H9 (cell line): ENCODE results near the gene ATP2A1. TPM values are rescaled to one million over a fixed set of nuclear protein-coding genes. Genes with fewer than 3 reads are reported as not detected.

Experiments used
- DNase-seq: peaks from one replicate; pipeline ENCODE4 v3.0.0-alpha.2; 2017
- H2AFZ ChIP-seq: one replicate; pipeline ENCODE4 v1.6.1; 2013; ENCODE audit warnings: mild to moderate bottlenecking, low read length, control low read depth, moderate library complexity
- H2AK5ac ChIP-seq: 2 replicates; pipeline ENCODE4 v1.6.1; 2013; ENCODE audit warnings: low read length, control low read depth, mixed read lengths; ENCODE audit not compliant: insufficient read length
- H2BK120ac ChIP-seq: one replicate; pipeline ENCODE4 v1.6.1; 2013; ENCODE audit warnings: low read depth, mild to moderate bottlenecking, low read length, control low read depth, inconsistent platforms; ENCODE audit not compliant: poor library complexity, severe bottlenecking
- H2BK12ac ChIP-seq: 2 replicates; pipeline ENCODE4 v1.6.1; 2013; ENCODE audit warnings: low read length, control low read depth, mixed read lengths, low read depth; ENCODE audit not compliant: insufficient read length
- H2BK15ac ChIP-seq: 2 replicates; pipeline ENCODE4 v1.6.1; 2013; ENCODE audit warnings: low read depth, low read length, control low read depth
- H2BK20ac ChIP-seq: one replicate; pipeline ENCODE4 v1.6.1; 2013; ENCODE audit warnings: low read depth, mild to moderate bottlenecking, low read length, control low read depth, inconsistent platforms; ENCODE audit not compliant: poor library complexity, severe bottlenecking
- H2BK5ac ChIP-seq: 2 replicates; pipeline ENCODE4 v1.6.1; 2013; ENCODE audit warnings: low read length, control low read depth, mixed read lengths; ENCODE audit not compliant: insufficient read length
- H3K14ac ChIP-seq: 2 replicates; pipeline ENCODE4 v1.6.1; 2013; ENCODE audit warnings: low read length, control low read depth; ENCODE audit not compliant: insufficient read depth
- H3K18ac ChIP-seq: 2 replicates; pipeline ENCODE4 v1.6.1; 2013; ENCODE audit warnings: low read depth, mild to moderate bottlenecking, mixed read lengths, low read length, control low read depth; ENCODE audit not compliant: insufficient read length
- H3K23ac ChIP-seq: 2 replicates; pipeline ENCODE4 v1.6.1; 2013; ENCODE audit warnings: low read length, control low read depth, mixed read lengths, low read depth; ENCODE audit not compliant: insufficient read length
- H3K23me2 ChIP-seq: 2 replicates; pipeline ENCODE4 v1.6.1; 2013; ENCODE audit warnings: low read depth, mild to moderate bottlenecking, mixed read lengths, low read length, control low read depth; ENCODE audit not compliant: insufficient read length, poor library complexity, severe bottlenecking
- H3K27ac ChIP-seq: 2 replicates; pipeline ENCODE4 v1.5.1; 2013; ENCODE audit warnings: low read length, control low read depth, mixed read lengths, low read depth; ENCODE audit not compliant: insufficient read length
- H3K27me3 ChIP-seq: 2 replicates; pipeline ENCODE4 v1.6.1; 2013; ENCODE audit warnings: low read length, control low read depth, inconsistent platforms; ENCODE audit not compliant: insufficient read depth
- H3K4ac ChIP-seq: 2 replicates; pipeline ENCODE4 v1.6.1; 2013; ENCODE audit warnings: low read depth, mild to moderate bottlenecking, control low read depth, inconsistent platforms, low read length, moderate library complexity
- H3K4me1 ChIP-seq: 2 replicates; pipeline ENCODE4 v1.6.1; 2013; ENCODE audit warnings: low read length, control low read depth, inconsistent platforms; ENCODE audit not compliant: insufficient read depth
- H3K4me2 ChIP-seq: 2 replicates; pipeline ENCODE4 v1.6.1; 2013; ENCODE audit warnings: low read length, control low read depth, mixed read lengths; ENCODE audit not compliant: insufficient read length, insufficient read depth
- H3K56ac ChIP-seq: 2 replicates; pipeline ENCODE4 v1.6.1; 2013; ENCODE audit warnings: low read depth, mild to moderate bottlenecking, mixed read lengths, low read length, control low read depth; ENCODE audit not compliant: insufficient read length
- H3K79me1 ChIP-seq: 2 replicates; pipeline ENCODE4 v1.6.1; 2013; ENCODE audit warnings: low read depth, mild to moderate bottlenecking, moderate library complexity, low read length, control low read depth, inconsistent platforms; ENCODE audit not compliant: insufficient read depth, poor library complexity, severe bottlenecking
- H3K79me2 ChIP-seq: 2 replicates; pipeline ENCODE4 v1.6.1; 2013; ENCODE audit warnings: low read length, control low read depth, inconsistent platforms; ENCODE audit not compliant: insufficient read depth
- H3K9ac ChIP-seq: 2 replicates; pipeline ENCODE4 v1.6.1; 2013; ENCODE audit warnings: low read length, control low read depth, mixed read lengths; ENCODE audit not compliant: insufficient read length; ENCODE audit errors: extremely low read depth
- H3K9me3 ChIP-seq: one replicate; pipeline ENCODE4 v1.6.1; 2013; ENCODE audit warnings: low read depth, low read length, inconsistent platforms; ENCODE audit not compliant: control insufficient read depth
- H3T11ph ChIP-seq: one replicate; pipeline ENCODE4 v1.6.1; 2013; ENCODE audit warnings: mild to moderate bottlenecking, low read length, control low read depth, inconsistent platforms
- H4K20me1 ChIP-seq: one replicate; pipeline ENCODE4 v1.6.1; 2013; ENCODE audit not compliant: control insufficient read depth, insufficient read length, insufficient read depth
- H4K5ac ChIP-seq: 2 replicates; pipeline ENCODE4 v1.6.1; 2013; ENCODE audit warnings: low read depth, mild to moderate bottlenecking, mixed read lengths, low read length, control low read depth; ENCODE audit not compliant: insufficient read length
- H4K8ac ChIP-seq: replicated peaks from 2 replicates; pipeline ENCODE4 v1.6.1; 2013; ENCODE audit warnings: low read length, control low read depth, mixed read lengths, low read depth; ENCODE audit not compliant: insufficient read length
- H4K91ac ChIP-seq: 2 replicates; pipeline ENCODE4 v1.6.1; 2013; ENCODE audit warnings: low read depth, mild to moderate bottlenecking, moderate library complexity, mixed read lengths, low read length, control low read depth; ENCODE audit not compliant: insufficient read length
- H3K27ac Mint-ChIP-seq, 3 experiments: 2 replicates in 2 of 3; 3 replicates in 1 of 3; pipeline ENCODE4 v1.8.0; 2020 to 2021; ENCODE audit warnings: mixed read lengths in 3 of 3, mild to moderate bottlenecking in 1 of 3, moderate library complexity in 1 of 3
- H3K27me3 Mint-ChIP-seq: 2 replicates; pipeline ENCODE4 v1.8.0; 2021; ENCODE audit warnings: low read depth, mild to moderate bottlenecking, moderate library complexity, mixed read lengths
- H3K36me3 Mint-ChIP-seq, 3 experiments: 2 replicates in 2 of 3; 3 replicates in 1 of 3; pipeline ENCODE4 v1.8.0; 2020 to 2021; ENCODE audit warnings: low read depth in 3 of 3, mixed read lengths in 3 of 3; ENCODE audit not compliant: insufficient read depth in 1 of 3
- H3K4me1 Mint-ChIP-seq, 2 experiments: 2 replicates each; pipeline ENCODE4 v1.8.0; 2020; ENCODE audit warnings: mixed read lengths in 2 of 2
- H3K4me3 Mint-ChIP-seq, 2 experiments: 2 replicates in 1 of 2; 3 replicates in 1 of 2; pipeline ENCODE4 v1.8.0; 2020 to 2021; ENCODE audit warnings: mild to moderate bottlenecking in 2 of 2, mixed read lengths in 2 of 2, moderate library complexity in 1 of 2
- H3K9me3 Mint-ChIP-seq, 2 experiments: 2 replicates in 1 of 2; 3 replicates in 1 of 2; pipeline ENCODE4 v1.8.0; 2020; ENCODE audit warnings: mild to moderate bottlenecking in 2 of 2, mixed read lengths in 2 of 2, moderate library complexity in 1 of 2
- WGBS: extraction: QIAGEN DNeasy Blood & Tissue Kit; methylation state at CpG from one replicate; pipeline ENCODE4 v1.1.7; 2013; ENCODE audit warnings: missing lambda C conversion rate, low lambda C conversion rate, mixed read lengths; ENCODE audit not compliant: insufficient read length; ENCODE audit errors: extremely low coverage; 5-methylcytosine and 5-hydroxymethylcytosine counted together
- total RNA-seq: library from RNA; stranded (reverse); gene quantifications from 2 replicates; pipeline ENCODE4 v1.2.1, GENCODE V29; 2021
- TF ChIP-seq, protein P1 (sequence below): fragments of 200-600 bp; sonication (generic); conservative IDR thresholded peaks from 3 replicates; pipeline ENCODE4 v1.8.0; 2021; ENCODE audit warnings: antibody characterized with exemption, mild to moderate bottlenecking

ATP2A1 gene
- total RNA-seq, 1 experiment from 2014 or later = 4.6 TPM

DNA sequence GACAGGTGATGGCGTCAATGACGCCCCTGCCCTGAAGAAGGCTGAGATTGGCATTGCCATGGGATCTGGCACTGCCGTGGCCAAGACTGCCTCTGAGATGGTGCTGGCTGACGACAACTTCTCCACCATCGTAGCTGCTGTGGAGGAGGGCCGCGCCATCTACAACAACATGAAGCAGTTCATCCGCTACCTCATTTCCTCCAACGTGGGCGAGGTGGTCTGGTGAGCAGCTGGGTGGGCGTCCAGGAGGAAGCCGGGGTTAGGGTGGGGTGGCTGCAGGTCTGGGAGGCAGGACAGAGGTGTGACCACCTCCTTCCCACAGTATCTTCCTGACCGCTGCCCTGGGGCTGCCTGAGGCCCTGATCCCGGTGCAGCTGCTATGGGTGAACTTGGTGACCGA lies 23.6 kb downstream of the ATP2A1 start:
- Histone ChIP-seq H3K56ac (no peak overlapping the region), H3K9me3 (no peaks in the 10 kb centered on the region), H4K91ac (no peak overlapping the region), H3K27me3 (no peaks in the 10 kb centered on the region), H3K14ac (no peak overlapping the region), H2AFZ (no peak overlapping the region), H3K9ac (no peak overlapping the region), H3K23me2 (no peaks in the 10 kb centered on the region), H3K79me2 (no peaks in the 10 kb centered on the region), H3K4ac (no peak overlapping the region), H4K20me1 (no peaks in the 10 kb centered on the region), H3K23ac (no peak overlapping the region), H2BK20ac (no peak overlapping the region), H3T11ph (no peak overlapping the region), H2AK5ac (no peak overlapping the region), H3K27ac (no peak overlapping the region), H4K8ac (no peak overlapping the region), H4K5ac (no peak overlapping the region), H2BK12ac (no peak overlapping the region), H2BK15ac (no peak overlapping the region), H3K4me1 (no peaks in the 10 kb centered on the region), H3K18ac (no peak overlapping the region), H3K79me1 (no peaks in the 10 kb centered on the region), H3K4me2 (no peak overlapping the region), H2BK120ac (no peak overlapping the region), H2BK5ac (no peak overlapping the region)
- no peak overlapping the region for H3K4me3 Mint-ChIP-seq
- no peaks in the 10 kb centered on the region; a peak in 1 of 4 replicates for H3K4me1 Mint-ChIP-seq
- no peak overlapping the region for H3K27ac Mint-ChIP-seq
- no CpG with 5 or more reads among the region's 15 CpGs for WGBS
- TF ChIP-seq, protein P1, sequence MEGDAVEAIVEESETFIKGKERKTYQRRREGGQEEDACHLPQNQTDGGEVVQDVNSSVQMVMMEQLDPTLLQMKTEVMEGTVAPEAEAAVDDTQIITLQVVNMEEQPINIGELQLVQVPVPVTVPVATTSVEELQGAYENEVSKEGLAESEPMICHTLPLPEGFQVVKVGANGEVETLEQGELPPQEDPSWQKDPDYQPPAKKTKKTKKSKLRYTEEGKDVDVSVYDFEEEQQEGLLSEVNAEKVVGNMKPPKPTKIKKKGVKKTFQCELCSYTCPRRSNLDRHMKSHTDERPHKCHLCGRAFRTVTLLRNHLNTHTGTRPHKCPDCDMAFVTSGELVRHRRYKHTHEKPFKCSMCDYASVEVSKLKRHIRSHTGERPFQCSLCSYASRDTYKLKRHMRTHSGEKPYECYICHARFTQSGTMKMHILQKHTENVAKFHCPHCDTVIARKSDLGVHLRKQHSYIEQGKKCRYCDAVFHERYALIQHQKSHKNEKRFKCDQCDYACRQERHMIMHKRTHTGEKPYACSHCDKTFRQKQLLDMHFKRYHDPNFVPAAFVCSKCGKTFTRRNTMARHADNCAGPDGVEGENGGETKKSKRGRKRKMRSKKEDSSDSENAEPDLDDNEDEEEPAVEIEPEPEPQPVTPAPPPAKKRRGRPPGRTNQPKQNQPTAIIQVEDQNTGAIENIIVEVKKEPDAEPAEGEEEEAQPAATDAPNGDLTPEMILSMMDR = no peak
- H3K27me3 Mint-ChIP-seq = no peaks in the 10 kb centered on the region
- DNase-seq = no peak
- peaks cover 0 to 2% (median 0%) of the 10 kb centered on the region in 3 experiments; a peak in 1 of 7 replicates for H3K36me3 Mint-ChIP-seq
- no peaks in the 10 kb centered on the region for H3K9me3 Mint-ChIP-seq
